H54 (cell line): ENCODE measurements around the gene MLC1.

Source experiments
- DNase-seq: peaks from one replicate; pipeline ENCODE4 v3.0.0; 2011; ENCODE audit warnings: low spot score, mixed read lengths; ENCODE audit not compliant: insufficient read length
- FAIRE-seq: peaks from 3 replicates; lab custom pipeline; 2011; peaks lifted over from hg19 to GRCh38; lab: Jason Lieb, UNC
- POLR2A ChIP-seq: IDR thresholded peaks from 2 replicates; pipeline ENCODE4 v1.6.1; 2011; ENCODE audit warnings: low read depth, mild to moderate bottlenecking, low read length

MLC1 gene

DNA sequence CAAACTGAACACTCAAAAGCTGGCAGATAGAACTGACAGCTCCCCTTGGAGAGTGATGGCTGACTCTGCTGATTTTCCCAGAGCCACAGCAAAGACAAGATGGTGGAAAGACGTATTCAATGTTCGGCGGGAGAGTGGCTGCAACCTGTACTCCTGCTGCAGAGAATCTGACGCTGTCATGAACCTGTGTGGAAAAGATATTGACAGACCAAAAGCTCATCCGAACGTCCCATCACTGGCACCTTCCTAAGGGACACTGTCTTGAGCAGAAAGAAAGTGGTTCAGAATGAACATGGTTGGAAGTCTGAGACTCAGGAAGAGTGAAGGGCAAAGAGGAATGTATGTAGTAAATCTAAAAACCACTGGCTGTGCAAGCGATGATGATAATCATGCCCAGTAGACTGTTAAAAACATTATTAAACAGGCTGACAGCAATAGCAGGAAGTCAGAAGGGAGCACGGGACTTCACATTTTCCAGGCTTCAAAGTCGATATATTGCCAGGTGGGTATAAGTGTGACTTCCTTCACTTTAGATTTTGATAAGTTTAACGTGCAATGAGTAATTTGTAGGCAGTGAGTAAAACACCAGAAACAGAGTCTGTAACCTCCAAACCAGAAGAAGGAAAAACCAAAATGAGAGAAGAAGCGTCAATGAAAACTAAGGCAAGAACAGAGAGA, 66.5 kb downstream of the MLC1 start:
- DNase-seq: no peak
- TF ChIP-seq POLR2A: no peak
- no peak for FAIRE-seq

DNA sequence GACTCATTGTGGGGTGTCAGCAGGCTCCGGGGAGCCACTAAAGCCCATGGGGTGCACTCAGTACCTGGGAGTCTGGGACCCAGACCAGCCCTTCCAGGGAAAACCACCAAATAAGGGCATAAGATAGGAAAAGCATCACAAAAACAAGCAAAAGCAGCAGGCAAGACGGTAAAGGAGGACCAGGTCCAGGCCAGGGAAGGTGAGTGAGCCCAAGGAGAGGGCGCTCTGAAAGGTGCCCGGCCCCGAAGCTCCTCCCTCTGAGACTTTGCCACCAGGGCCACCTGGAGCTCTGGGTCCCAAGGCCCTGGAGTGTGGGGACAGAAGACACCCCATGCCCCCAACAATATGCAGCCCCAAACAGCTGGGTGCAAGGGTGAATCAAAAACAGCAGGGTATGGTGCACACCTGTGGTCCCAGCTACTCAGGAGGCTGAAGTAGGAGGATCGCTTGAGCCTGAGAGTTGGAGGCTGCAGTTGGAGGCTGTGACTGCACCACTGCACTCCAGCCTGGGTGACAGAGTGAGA, 67.5 kb downstream of the MLC1 start:
- FAIRE-seq (no peak), DNase-seq (no peak)
- no peak for TF ChIP-seq POLR2A

DNA sequence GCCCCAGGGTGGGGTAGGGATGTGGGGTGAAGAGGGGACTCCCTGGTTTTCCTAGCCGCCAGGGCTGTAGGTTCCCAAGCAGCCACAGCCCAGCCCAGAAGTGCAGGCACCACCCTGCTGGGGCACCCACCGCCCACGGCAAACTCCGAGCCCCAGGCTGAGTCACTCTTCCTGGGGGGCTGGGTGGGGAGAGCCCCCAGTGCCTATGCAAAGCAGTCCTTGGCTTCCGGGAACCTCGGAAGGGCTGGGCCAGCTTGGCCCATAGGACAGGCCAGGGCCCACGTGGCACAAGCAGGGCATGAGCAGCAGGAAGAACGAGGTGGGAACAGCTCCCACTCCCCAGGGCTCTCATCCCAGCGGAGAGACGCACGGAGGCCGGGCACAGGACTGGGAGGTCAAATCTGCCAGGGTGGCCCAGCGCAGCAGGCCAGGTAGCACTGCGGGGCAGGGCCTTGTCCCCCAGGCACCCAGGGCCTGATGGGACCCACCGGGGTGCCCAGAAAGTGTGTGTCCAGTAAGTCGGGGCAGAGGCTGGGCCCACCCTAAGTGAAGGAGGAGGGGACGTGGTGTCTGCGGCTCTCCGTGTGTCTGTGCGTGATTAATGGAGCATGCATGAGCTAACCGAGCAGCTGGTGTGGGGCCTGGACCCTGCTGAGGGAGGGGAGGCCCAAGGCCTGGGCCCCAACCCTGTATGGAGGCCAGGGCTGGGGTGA, 68.1 kb downstream of the MLC1 start:
- no peak for DNase-seq
- no peak for TF ChIP-seq POLR2A
- FAIRE-seq: no peak

DNA sequence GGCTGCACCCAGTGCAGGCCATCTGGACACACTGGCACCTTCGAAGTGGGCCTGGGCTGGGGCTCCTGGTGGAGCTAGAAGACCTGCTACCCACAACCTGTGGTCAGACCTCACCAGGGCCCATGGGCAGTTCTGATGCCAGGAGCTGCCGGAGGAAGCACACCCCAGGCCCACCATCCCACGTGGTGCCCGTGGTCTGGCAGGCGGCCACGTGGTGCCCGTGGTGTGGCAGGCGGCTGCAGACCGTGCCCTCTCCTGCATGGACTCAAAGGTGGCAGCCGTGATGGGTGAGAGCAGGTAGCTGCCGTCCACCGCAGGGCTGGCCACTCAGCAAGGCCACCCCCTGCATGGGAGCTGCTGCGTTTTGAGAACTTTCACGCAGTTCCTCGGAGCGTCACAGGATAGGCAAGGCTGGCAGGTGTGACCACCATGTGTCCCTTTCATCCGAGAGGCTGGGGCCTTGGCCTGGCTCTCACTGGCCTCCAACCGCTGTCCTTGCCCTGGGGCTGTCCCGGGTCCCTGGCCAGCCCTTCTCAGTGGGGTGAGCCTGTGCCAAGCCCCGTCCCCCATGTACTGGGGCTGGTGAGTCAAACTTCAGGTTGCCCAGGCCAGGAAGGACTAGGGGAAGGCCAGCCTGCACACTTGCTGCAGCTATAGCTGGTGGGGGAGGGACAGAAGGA, 68.8 kb downstream of the MLC1 start:
- DNase-seq (no peak), FAIRE-seq (no peak)
- TF ChIP-seq POLR2A: no peak

DNA sequence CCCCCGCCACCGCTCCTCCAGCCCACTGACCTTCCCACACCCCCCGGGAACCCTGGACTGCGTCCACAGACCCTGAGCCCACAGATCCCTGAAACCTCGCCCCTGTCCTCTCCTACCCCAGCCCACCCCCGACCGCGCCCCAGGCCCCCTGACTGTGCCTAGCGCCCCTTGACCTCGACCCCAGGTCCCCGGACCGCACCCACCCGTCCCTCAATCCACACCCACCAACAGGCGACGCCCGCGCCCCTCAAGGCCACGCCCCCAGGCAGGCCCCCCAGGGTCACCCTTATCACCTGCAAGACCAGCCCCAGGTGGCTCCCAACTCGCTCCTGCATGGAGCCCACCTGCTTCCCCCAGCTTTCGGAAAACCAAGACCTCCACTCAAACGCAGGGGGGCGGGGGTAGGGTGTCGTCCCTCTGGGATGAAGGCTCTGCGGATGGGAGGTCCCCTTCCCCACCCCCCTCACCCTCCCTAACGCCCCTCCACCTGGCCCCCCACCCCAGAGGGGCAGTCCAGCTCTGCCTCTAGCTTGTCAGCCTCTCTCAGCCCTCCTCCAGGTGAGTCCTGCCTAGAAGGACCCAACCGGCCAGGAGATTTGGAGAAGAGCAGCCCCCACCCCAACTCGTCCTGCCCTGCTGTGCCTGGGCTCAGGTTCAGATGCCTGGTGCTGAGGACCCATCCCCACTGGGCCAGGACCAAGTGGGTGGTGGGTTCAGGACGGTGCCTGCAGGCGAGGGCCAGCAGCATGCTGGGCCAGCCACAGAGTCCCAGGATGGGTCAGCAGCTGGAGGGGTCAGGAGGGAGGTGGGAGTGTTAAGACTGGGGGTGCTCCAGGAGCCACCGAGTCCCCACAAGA, 69.5 kb downstream of the MLC1 start:
- DNase-seq (no peak), FAIRE-seq (no peak)
- TF ChIP-seq POLR2A: no peak

DNA sequence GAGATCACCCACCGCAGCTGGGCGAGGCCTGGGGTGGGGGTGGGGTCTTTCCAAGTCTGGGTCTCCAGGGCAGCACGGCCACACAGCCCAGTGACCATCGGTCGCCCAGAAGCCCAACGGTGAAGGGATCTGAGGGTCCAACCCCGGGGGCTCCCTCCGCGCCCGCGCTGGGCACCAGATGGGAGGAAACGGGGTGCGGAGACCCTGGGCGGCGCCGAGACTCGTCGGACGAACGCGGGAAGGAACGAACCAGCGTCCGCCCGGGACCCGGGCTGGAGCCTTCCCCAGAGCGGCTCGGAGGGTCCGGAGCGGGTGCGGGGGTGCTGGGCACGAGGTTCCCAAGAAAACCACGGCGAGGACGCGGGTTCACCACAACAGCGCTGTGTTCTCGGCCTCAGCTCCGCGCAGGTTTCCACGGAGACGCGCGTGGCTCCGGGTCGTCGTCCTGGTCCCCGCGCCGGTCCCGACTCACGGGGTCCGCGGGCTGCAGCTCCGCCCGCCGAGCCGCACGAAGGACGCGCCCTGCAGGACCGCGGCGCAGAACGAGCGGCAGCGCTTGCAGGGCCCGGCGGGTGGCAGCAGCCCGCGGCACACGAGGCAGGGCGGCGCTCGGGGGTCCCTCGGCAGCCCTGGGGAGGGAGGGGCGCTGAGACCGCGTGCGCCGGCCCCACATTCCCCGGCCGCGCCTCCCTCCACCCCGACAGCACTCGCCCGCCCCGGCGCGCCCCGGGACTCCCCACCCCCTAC, 70.4 kb downstream of the MLC1 start:
- TF ChIP-seq POLR2A: no peak
- no peak for DNase-seq
- no peak for FAIRE-seq

DNA sequence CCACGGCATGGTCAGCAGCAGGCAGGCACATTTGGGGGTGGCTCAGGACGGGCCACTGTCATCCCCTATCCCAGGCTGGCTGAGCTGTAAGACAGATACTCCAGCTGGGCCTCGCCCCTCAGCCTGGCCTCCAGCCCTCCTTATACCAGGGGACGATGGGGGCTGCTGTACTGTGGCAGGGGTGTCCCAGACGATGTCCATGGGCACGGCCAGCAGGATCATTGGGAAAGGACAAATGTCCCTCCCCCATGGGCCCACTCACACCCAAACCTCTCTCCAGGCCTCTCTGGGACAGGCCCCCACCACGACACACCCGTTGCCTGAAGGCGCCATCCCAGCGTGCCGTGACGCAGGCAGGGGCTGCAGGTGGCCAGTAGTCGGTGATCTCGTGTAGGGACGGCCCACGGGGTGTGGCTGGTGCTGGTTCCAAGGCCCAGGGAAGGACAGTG, 71.1 kb downstream of the MLC1 start:
- FAIRE-seq (no peak), DNase-seq (no peak)
- no peak for TF ChIP-seq POLR2A

DNA sequence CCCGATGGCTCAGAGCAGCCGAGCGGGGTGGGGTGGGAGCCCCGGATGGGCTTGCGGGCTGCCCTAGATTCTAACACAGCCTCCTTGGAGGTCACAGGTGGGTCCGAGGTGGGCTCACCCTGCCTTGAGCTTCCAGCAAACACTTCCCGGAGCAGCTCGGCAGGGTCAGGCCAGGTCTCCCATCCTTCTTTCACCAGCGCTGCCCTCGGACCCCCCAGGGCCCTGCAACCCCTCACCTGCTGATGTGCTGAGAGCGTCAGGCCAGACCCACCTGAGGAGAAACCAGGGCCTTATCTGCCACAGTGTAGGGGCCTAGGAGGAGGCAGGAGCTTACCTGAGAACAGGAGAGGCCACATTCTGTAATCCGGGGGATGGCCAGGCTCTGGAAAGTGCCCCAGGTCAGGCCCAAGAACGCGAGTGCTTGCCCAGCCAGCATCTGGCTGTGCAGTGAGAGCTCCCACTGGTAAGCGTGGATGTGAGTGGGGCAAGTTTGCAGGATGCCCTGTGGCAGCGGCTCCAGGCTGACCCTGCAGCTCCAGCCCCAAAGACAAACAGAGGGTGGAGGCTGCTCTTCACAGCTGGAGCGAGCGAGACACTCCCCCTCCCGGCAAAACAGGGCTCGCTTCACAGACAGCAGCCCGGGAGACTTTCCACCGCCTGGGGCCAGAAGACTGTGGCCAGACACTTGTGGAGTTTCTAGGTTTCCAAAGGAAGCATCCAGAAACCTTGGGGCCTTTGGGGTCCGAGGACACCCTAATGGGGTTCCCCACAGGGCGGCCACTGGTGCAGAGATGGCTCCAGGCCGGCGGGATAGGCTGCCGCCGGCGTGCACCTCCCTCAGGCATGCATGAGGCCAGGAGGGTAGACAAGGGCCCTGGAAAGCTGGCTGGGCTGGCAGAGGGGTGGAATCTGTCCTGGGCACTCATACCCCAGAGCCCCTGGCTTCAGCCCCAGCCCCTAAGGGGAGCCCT, 72.7 kb downstream of the MLC1 start, which contains the start of gene IL17REL:
Gene IL17REL (minus strand): TSS at position 555 of the 971 bp plus-strand sequence. CDS start 119 bp downstream, at position 436.
- FAIRE-seq (no peak), DNase-seq (no peak)
- no peak for TF ChIP-seq POLR2A

DNA sequence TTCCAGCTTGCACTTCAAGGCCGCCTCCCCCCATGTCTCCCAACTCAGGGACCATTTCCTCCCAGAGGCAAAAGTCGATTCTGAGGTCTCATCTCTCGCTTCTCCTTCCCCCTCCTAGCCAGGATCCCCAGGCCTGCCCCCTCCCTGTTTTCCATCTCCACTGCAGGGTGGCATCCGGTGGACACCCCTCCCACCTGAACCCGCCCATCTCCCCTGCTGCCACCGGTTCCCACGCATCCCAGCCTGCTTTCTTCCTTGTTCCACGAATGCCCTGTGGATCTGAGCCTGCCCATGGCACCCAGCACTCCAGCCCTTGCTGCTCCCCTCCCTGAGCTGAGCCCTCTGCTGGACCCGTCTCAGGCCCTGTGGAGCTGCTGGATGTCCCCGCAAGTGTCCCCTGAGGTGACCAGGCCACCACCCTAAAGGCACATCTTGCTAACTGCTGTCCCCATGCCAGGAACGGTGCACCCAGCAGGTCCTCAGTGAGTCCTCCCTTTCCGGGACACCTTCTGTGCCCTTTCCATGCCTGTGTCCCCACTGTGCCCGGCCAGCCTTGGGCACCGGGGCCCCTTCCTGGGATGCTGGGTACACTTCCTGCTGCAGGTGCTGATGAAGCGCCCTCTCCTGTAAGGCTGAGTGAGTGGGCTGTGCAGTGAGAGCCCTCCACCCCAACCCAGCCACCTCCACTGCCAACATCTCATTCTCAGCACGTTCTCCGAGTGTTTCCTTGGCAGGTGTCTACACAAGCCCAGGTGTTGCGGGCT, 73.6 kb downstream of the MLC1 start:
- no peak for FAIRE-seq
- DNase-seq: no peak
- no peak for TF ChIP-seq POLR2A

DNA sequence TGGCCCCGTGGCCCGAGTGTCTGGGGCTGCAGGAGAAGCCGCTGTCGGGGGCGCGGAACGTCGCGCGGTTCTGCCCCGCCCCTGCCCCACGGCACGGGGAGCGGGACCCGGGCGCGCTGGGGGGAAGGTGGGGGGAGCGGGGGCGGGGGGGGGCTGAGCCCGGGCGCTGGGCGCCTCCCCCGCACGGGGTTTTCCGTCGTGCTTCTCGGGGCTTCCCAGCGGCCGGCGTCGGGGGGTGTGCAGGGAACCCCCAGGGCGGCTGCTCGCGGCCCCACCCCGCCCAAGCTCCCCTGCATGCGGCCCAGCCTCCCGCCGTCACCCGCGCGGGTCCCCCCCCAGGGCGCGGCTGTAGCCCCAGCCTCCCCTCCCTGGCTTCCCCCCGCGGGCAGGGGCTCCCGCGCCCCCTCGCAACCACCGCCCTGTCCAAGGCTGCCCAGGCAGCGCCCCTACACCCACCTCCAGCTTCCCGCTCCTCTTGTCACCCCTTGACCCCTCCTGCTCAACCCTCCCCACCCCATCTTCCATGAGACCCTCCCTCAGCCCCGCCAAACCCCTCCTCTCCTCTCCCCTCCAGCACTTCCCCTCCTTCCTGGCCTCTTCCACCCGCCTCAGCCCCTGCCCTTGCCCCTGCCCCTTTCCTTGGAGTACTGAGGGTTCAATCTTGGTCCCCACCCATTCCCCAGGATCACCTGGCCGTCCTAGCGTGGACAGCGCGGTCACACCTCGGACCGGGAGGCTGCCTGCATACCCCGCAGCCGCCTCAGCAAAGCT, 74.4 kb downstream of the MLC1 start:
- no peak for FAIRE-seq
- TF ChIP-seq POLR2A: no peak
- DNase-seq: no peak
